Uterus (tissue), 2 donors: ENCODE measurements around the gene CORIN.

Experiments used
- POLR2A ChIP-seq, 2 donors: fragments of 450-650 bp; IDR thresholded peaks; one replicate each; pipeline ENCODE4 v1.6.1; 2016; ENCODE audit warnings: antibody characterized with exemption in 2 of 2, mild to moderate bottlenecking in 1 of 2, moderate library complexity in 1 of 2
- TF ChIP-seq, protein P1 (sequence below), 4 experiments: fragments of 200-600 bp in 2 of 4; fragments of 450-650 bp in 2 of 4; sonication (generic) in 2 of 4; IDR thresholded peaks; one replicate each; pipeline ENCODE4 v1.5.1; 2016 to 2019; ENCODE audit warnings: antibody characterized with exemption in 4 of 4, mild to moderate bottlenecking in 2 of 4, moderate library complexity in 1 of 4

DNA sequence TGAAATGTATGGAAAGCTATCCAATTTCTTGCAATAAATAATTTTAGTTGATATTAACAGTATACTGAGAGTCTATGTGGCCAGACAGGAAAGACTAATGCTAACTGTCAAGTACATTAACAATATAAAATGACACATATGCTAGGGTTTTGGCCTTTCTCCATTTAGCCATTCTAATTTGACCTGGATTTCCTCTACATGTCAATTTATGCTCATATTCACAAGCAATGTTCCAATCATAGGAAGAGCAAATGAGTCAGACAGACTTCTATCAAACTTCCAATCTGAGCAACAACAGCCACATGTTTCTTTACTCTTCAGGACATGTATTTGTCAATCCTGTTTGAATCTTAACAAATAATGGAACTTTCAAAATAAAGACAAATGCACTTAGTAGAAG lies 53.6 kb downstream of the CORIN start:
- TF ChIP-seq, protein P1, sequence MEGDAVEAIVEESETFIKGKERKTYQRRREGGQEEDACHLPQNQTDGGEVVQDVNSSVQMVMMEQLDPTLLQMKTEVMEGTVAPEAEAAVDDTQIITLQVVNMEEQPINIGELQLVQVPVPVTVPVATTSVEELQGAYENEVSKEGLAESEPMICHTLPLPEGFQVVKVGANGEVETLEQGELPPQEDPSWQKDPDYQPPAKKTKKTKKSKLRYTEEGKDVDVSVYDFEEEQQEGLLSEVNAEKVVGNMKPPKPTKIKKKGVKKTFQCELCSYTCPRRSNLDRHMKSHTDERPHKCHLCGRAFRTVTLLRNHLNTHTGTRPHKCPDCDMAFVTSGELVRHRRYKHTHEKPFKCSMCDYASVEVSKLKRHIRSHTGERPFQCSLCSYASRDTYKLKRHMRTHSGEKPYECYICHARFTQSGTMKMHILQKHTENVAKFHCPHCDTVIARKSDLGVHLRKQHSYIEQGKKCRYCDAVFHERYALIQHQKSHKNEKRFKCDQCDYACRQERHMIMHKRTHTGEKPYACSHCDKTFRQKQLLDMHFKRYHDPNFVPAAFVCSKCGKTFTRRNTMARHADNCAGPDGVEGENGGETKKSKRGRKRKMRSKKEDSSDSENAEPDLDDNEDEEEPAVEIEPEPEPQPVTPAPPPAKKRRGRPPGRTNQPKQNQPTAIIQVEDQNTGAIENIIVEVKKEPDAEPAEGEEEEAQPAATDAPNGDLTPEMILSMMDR (IDR thresholded peaks at IDR 0.05) = no peak
- no peak for TF ChIP-seq POLR2A (IDR thresholded peaks at IDR 0.05)
